ENCODE results near the gene SPTAN1. TPM values are rescaled to one million over a fixed set of nuclear protein-coding genes. Genes with fewer than 3 reads are reported as not detected.
A peak's percentile ranks its signal among the peaks of the same experiment; 100 is the strongest.
"Not testable (repeated sequence)": the region's sequence is repeated elsewhere in the genome, so short reads cannot be mapped to it uniquely, and the experiment has no call there.

SPTAN1 gene
- total and polyA plus RNA-seq, 2 donors (not counting 3 experiments of a cell fraction or from before 2014, with no cell fraction given), result 408 to 502 TPM

- H3K4me1 ChIP-seq (ENCODE audit: control insufficient read depth, extremely low read depth, insufficient read depth, low read length); H3K36me3 ChIP-seq (ENCODE audit: control insufficient read depth in 2 of 2, extremely low read depth in 1 of 2, insufficient read depth in 2 of 2, low read length in 2 of 2); H3K27me3 ChIP-seq (ENCODE audit: control insufficient read depth in 2 of 2, insufficient read depth in 2 of 2, low read length in 2 of 2); BruUV-seq (replicated peaks); H4K20me1 ChIP-seq (replicated peaks; ENCODE audit: control insufficient read depth, extremely low read depth, insufficient read depth, low read length); dilution Hi-C loops (cut with MboI; ENCODE audit: extremely low pct_ligation_motif_present, low sequenced_read_pairs); H3K4me2 ChIP-seq (ENCODE audit: insufficient read depth, low read length); H3K9ac ChIP-seq (replicated peaks; ENCODE audit: extremely low read depth, insufficient read depth, low read length); H3K9me1 ChIP-seq (replicated peaks; ENCODE audit: control insufficient read depth, extremely low read depth, insufficient read depth, low read length); H2AFZ ChIP-seq (ENCODE audit: low read depth, low read length); intact Hi-C loops (cut with micrococcal nuclease); H3K79me2 ChIP-seq (ENCODE audit: control insufficient read depth, insufficient read depth, low read length); H3K4me3 ChIP-seq (replicated peaks in 1 of 3; ENCODE audit: insufficient read depth in 1 of 3, low read depth in 1 of 3, low read length in 3 of 3); H3K27ac ChIP-seq (ENCODE audit: insufficient read depth, low read depth, low read length); H3K9me3 ChIP-seq (replicated peaks; ENCODE audit: control insufficient read depth, insufficient read depth, low read length): not testable (repeated sequence)
- POLR2A ChIA-PET, result interaction anchor here (0.7 kb wide), 1 partner anchor 90 kb away, joined by 4 read pairs; no protein-coding TSS in a partner anchor
- FAIRE-seq (peak; percentile 67), DNase-seq (ENCODE audit: low read depth, low spot score) (peak; percentile 46)
- CTCF ChIA-PET, result interaction anchor here (0.6 to 1.7 kb wide), 9 partner anchors 9 to 227 kb away, joined by 3 to 6 read pairs (median 3); partner anchors contain the start of genes DYNC2I2 and ENDOG
- peak in 1 of 2 donors; percentile 35 for TF ChIP-seq CTCF (IDR thresholded peaks at IDR 0.05; ENCODE audit: extremely low read depth in 1 of 2, insufficient read depth in 1 of 2, low read depth in 1 of 2, low read length in 2 of 2)
Observed at GRCh38 chr9:128648206-128648605, 95.8 kb downstream of the SPTAN1 start.

GRCh38 chr9:128651798-128652197 is 99.4 kb downstream of the SPTAN1 start:
- BruUV-seq (replicated peaks), result no TSS peak
- H3K36me3 ChIP-seq (ENCODE audit: control insufficient read depth in 2 of 2, extremely low read depth in 1 of 2, insufficient read depth in 2 of 2, low read length in 2 of 2), result no peaks in the 10 kb centered on the region
- ChIA-PET POLR2A (interaction anchor here (0.6 kb wide), 1 partner anchor 13 kb away, joined by 3 read pairs; no protein-coding TSS in a partner anchor), CTCF (no interaction called here)
- no peaks in the 10 kb centered on the region for H3K4me1 ChIP-seq (ENCODE audit: control insufficient read depth, extremely low read depth, insufficient read depth, low read length)
- TF ChIP-seq MYC (IDR thresholded peaks at IDR 0.05; ENCODE audit: low read depth, low read length) (no peak), CTCF (IDR thresholded peaks at IDR 0.05; ENCODE audit: extremely low read depth in 1 of 2, insufficient read depth in 1 of 2, low read depth in 1 of 2, low read length in 2 of 2) (no peak), GATA2 (IDR thresholded peaks at IDR 0.05; ENCODE audit: insufficient read depth, insufficient read length, low read depth, low read length) (no peak), EZH2 (IDR thresholded peaks at IDR 0.05; ENCODE audit: borderline replicate concordance, low read depth, low read length, severe bottlenecking) (no peak), POLR2A (IDR thresholded peaks at IDR 0.05; ENCODE audit: low read depth, low read length) (no peak), POLR2AphosphoS5 (IDR thresholded peaks at IDR 0.05; ENCODE audit: insufficient read depth, low read depth, low read length) (no peak), FOS (IDR thresholded peaks at IDR 0.05; ENCODE audit: borderline replicate concordance, insufficient read depth, low read length) (no peak), MAX (IDR thresholded peaks at IDR 0.05; ENCODE audit: insufficient read depth, insufficient read length) (no peak), JUN (IDR thresholded peaks at IDR 0.05; ENCODE audit: borderline replicate concordance, insufficient read depth, insufficient read length, low read depth) (no peak)
- FAIRE-seq, result no peak
- intact Hi-C loops (cut with micrococcal nuclease), result no loop called here
- H3K27me3 ChIP-seq (ENCODE audit: control insufficient read depth in 2 of 2, insufficient read depth in 2 of 2, low read length in 2 of 2), result no peaks in the 10 kb centered on the region
- DNase-seq (ENCODE audit: low read depth, low spot score), result no peak
- H3K27ac ChIP-seq (ENCODE audit: insufficient read depth, low read depth, low read length), result no peak overlapping the region
- H3K9ac ChIP-seq (replicated peaks; ENCODE audit: extremely low read depth, insufficient read depth, low read length), result no peak overlapping the region
- H3K4me2 ChIP-seq (ENCODE audit: insufficient read depth, low read length), result no peak overlapping the region
- no peaks in the 10 kb centered on the region for H3K9me3 ChIP-seq (replicated peaks; ENCODE audit: control insufficient read depth, insufficient read depth, low read length)
- dilution Hi-C loops (cut with MboI; ENCODE audit: extremely low pct_ligation_motif_present, low sequenced_read_pairs), result no loop called here
- no peaks in the 10 kb centered on the region for H4K20me1 ChIP-seq (replicated peaks; ENCODE audit: control insufficient read depth, extremely low read depth, insufficient read depth, low read length)
- H3K9me1 ChIP-seq (replicated peaks; ENCODE audit: control insufficient read depth, extremely low read depth, insufficient read depth, low read length), result no peaks in the 10 kb centered on the region
- H3K79me2 ChIP-seq (ENCODE audit: control insufficient read depth, insufficient read depth, low read length), result peaks cover 5% of the 10 kb centered on the region
- H3K4me3 ChIP-seq (replicated peaks in 1 of 3; ENCODE audit: insufficient read depth in 1 of 3, low read depth in 1 of 3, low read length in 3 of 3), result no peak overlapping the region
- no peak overlapping the region for H2AFZ ChIP-seq (ENCODE audit: low read depth, low read length)

Data from endothelial cell of umbilical vein (primary cell).